ENCODE results near the gene FMN2.

The FMN2 gene

DNA sequence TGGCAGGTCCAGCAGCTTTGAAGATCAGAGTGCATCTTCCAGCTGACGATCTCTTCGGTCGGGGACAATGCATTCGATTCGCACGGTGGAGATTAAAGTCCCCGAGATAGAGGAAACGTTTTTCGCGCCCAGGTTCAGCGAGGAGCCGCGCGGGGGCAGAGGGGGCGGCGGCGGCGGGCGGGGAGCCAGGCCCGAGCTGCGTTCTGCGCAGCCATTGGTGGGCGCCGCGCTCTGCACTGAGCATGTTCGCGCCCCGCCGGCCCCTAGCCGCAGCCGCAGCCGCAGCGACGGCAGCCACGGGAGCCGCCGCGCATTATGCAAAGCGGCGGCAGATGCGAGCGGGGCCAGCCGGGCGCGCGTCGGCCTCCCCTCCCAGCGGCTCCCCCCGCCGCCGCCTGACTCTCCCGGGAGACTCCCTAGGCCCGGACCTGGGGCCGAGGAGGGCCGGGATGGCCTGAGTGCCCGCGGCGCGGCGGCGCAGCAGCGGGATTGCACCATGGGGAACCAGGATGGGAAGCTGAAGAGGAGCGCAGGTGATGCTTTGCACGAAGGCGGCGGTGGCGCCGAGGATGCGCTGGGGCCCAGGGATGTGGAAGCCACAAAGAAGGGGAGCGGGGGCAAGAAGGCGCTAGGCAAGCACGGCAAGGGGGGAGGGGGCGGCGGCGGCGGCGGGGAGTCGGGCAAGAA, at the start of gene FMN2:
Gene FMN2 (plus strand): TSS at position 270 of the 687 bp plus-strand sequence. CDS start 227 bp downstream, at position 497.
- FAIRE-seq (no peak), DNase-seq (ENCODE audit: insufficient read length, low spot score) (peak; percentile 88)
- TF ChIP-seq, protein P1, sequence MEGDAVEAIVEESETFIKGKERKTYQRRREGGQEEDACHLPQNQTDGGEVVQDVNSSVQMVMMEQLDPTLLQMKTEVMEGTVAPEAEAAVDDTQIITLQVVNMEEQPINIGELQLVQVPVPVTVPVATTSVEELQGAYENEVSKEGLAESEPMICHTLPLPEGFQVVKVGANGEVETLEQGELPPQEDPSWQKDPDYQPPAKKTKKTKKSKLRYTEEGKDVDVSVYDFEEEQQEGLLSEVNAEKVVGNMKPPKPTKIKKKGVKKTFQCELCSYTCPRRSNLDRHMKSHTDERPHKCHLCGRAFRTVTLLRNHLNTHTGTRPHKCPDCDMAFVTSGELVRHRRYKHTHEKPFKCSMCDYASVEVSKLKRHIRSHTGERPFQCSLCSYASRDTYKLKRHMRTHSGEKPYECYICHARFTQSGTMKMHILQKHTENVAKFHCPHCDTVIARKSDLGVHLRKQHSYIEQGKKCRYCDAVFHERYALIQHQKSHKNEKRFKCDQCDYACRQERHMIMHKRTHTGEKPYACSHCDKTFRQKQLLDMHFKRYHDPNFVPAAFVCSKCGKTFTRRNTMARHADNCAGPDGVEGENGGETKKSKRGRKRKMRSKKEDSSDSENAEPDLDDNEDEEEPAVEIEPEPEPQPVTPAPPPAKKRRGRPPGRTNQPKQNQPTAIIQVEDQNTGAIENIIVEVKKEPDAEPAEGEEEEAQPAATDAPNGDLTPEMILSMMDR (IDR thresholded peaks at IDR 0.05; ENCODE audit: insufficient read depth, missing control alignments): no peak

GRCh38 chr1:240044620-240045019, 47.1 kb upstream of the FMN2 start:
- DNase-seq (ENCODE audit: insufficient read length, low spot score) (no peak), FAIRE-seq (no peak)

GRCh38 chr1:240046000-240046399, 45.7 kb upstream of the FMN2 start:
- FAIRE-seq (peak; percentile 90), DNase-seq (ENCODE audit: insufficient read length, low spot score) (no peak)
- TF ChIP-seq, protein P1 (IDR thresholded peaks at IDR 0.05; ENCODE audit: insufficient read depth, missing control alignments): no peak

More at GRCh38 chr1:240044620-240045019, 47.1 kb upstream of the FMN2 start:
- TF ChIP-seq, protein P1 (IDR thresholded peaks at IDR 0.05; ENCODE audit: insufficient read depth, missing control alignments): no peak

- no peak for DNase-seq (ENCODE audit: insufficient read length, low spot score)
- FAIRE-seq: no peak
- TF ChIP-seq, protein P1 (IDR thresholded peaks at IDR 0.05; ENCODE audit: insufficient read depth, missing control alignments): no peak
These were observed 37.5 kb upstream of the FMN2 start for GRCh38 chr1:240054109-240054701.

DNA sequence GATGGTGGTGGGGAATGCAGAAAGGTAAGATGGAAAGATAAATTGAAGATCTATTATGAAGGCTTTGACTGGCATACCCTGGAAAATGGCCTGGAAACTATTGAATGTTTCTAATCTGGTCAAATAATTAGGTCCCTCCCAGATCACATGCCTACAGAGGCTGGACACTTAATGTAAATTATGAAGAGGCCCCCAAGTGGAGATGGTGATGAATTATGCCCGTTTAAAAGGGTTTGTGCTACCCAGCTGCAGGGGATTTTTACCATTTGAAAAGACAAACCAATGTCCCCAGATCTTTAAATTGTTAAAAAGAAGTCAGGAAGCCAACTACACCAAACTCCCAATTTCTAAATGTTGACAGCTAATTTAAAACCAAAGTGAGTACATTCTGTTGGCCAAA, 35.7 kb upstream of the FMN2 start:
- DNase-seq (ENCODE audit: insufficient read length, low spot score): no peak
- FAIRE-seq: no peak
- TF ChIP-seq, protein P1 (IDR thresholded peaks at IDR 0.05; ENCODE audit: insufficient read depth, missing control alignments): no peak

GRCh38 chr1:240056350-240056749, 35.3 kb upstream of the FMN2 start:
- DNase-seq (ENCODE audit: insufficient read length, low spot score) (no peak), FAIRE-seq (no peak)
- TF ChIP-seq, protein P1 (IDR thresholded peaks at IDR 0.05; ENCODE audit: insufficient read depth, missing control alignments): no peak

DNA sequence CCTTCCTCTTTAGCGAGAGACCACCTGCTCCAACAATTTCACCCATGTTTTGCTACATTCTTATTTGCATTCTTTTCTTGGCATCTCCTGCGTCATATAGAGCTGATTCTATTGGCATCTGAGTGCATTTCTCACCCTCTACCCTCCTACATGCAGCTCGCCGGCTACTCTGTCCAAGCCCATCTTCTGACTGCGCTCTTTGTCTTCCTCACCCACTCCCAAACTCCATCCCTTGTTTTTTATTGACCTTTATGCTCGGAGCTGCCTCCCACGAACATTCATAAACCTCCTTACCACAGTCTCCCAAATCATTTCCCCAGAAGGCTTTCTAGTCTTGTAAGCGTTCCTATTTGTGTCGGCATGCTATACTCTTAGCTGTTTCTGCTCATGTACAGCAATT, 33.6 kb upstream of the FMN2 start:
- TF ChIP-seq, protein P1 (IDR thresholded peaks at IDR 0.05; ENCODE audit: insufficient read depth, missing control alignments): no peak
- FAIRE-seq (no peak), DNase-seq (ENCODE audit: insufficient read length, low spot score) (no peak)

Measured in D721Med (cell line).